ENCODE data around the gene OR5B21.

DNA sequence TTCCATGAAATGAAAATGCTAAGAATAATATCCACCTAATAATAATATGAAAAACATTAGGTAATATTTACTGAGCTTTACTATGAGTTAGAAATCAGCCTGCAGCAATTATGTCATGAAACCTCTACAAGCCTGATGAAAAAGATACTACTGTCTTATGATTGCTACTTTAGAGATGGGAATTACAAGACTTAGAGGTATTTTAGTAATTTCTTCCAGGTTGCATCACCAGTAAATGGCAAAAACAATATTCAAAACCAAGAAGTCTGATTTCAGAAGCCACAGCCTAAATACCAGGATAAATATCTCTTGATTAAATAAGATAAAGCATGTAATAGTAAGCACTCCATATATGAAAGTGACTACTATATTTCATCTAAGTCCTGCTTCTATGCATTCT, 13.8 kb downstream of the OR5B21 start:
- TF ChIP-seq GATA2 (IDR thresholded peaks at IDR 0.05; ENCODE audit: low read depth, low read length) (no peak), GATA3 (IDR thresholded peaks at IDR 0.05; ENCODE audit: low read depth, low read length) (no peak)

Data from SH-SY5Y (cell line).